PC-3 (cell line): Measurements from ENCODE around the gene TXNRD1. TPM values are rescaled to one million over a fixed set of nuclear protein-coding genes. Genes with fewer than 3 reads are reported as not detected.
A peak's percentile ranks its signal among the peaks of the same experiment; 100 is the strongest.

Experiments used
- ATAC-seq: fragments of 200-7000 bp; cut with Tn5 transposase; 2 replicates; pipeline ENCODE4 v1.9.1; 2020; ENCODE audit warnings: mild to moderate bottlenecking, moderate library complexity
- BruUV-seq: library from RNA; stranded (reverse); fragments of 400-500 nt; replicated peaks from 2 replicates; lab custom pipeline; 2021; lab: Mats Ljungman, UMichigan
- CTCF ChIA-PET: fragments of 300-600 bp; sonication (Branson Sonifier 250); formaldehyde crosslinking; loops from one replicate; lab custom pipeline; 2022; ENCODE audit warnings: antibody characterized with exemption; lab: Charles Lee
- POLR2A ChIA-PET: fragments of 300-600 bp; sonication (Branson Sonifier 250); formaldehyde crosslinking; loops from one replicate; lab custom pipeline; 2022; ENCODE audit warnings: antibody characterized with exemption; ENCODE audit not compliant: unreplicated experiment; lab: Charles Lee
- DNase-seq: peaks from one replicate; pipeline ENCODE4 v3.0.0-alpha.2; 2015
- H2AFZ ChIP-seq: fragments of 300-600 bp; sonication (generic); 2 replicates; pipeline ENCODE4 v1.6.0; 2016; ENCODE audit warnings: antibody characterized with exemption, low read length
- H3F3A ChIP-seq: fragments of 300-600 bp; sonication (generic); one replicate; pipeline ENCODE4 v1.6.0; 2017; ENCODE audit warnings: antibody characterized with exemption, low read length, control low read depth, mild to moderate bottlenecking; ENCODE audit not compliant: unreplicated experiment
- H3K27ac ChIP-seq: fragments of 300-600 bp; sonication (generic); 2 replicates; pipeline ENCODE4 v1.5.1; 2016; ENCODE audit warnings: mild to moderate bottlenecking, low read length
- H3K27me3 ChIP-seq: fragments of 300-600 bp; sonication (generic); 2 replicates; pipeline ENCODE4 v1.6.1; 2016; ENCODE audit warnings: low read length, mixed read lengths
- H3K36me3 ChIP-seq: fragments of 300-600 bp; sonication (generic); 2 replicates; pipeline ENCODE4 v1.6.1; 2016; ENCODE audit warnings: low read depth, mixed run types, low read length, mixed read lengths
- H3K4me1 ChIP-seq: fragments of 300-600 bp; sonication (generic); 2 replicates; pipeline ENCODE4 v1.5.1; 2016; ENCODE audit warnings: low read length; ENCODE audit not compliant: insufficient read depth
- H3K4me2 ChIP-seq: fragments of 300-600 bp; sonication (generic); 2 replicates; pipeline ENCODE4 v1.6.0; 2016; ENCODE audit warnings: low read length
- H3K4me3 ChIP-seq: fragments of 300-600 bp; sonication (generic); 2 replicates; pipeline ENCODE4 v1.5.1; 2016; ENCODE audit warnings: mild to moderate bottlenecking, low read length, mixed read lengths
- H3K79me2 ChIP-seq: fragments of 300-600 bp; sonication (generic); 2 replicates; pipeline ENCODE4 v1.6.1; 2017; ENCODE audit warnings: low read length, mixed read lengths
- H3K9ac ChIP-seq: fragments of 300-600 bp; sonication (generic); 2 replicates; pipeline ENCODE4 v1.6.0; 2016; ENCODE audit warnings: mild to moderate bottlenecking, low read length
- H3K9me2 ChIP-seq: fragments of 300-600 bp; sonication (generic); replicated peaks from 2 replicates; pipeline ENCODE4 v1.6.1; 2016; ENCODE audit warnings: mixed run types, low read length, mixed read lengths
- H3K9me3 ChIP-seq: fragments of 300-600 bp; sonication (generic); 2 replicates; pipeline ENCODE4 v1.6.1; 2016; ENCODE audit warnings: low read length, mixed read lengths
- H4K20me1 ChIP-seq: fragments of 300-600 bp; sonication (generic); 2 replicates; pipeline ENCODE4 v1.6.1; 2016; ENCODE audit warnings: low read length, mixed read lengths
- CTCF ChIP-seq: fragments of 300-600 bp; sonication (generic); conservative IDR thresholded peaks from 2 replicates; pipeline ENCODE4 v1.5.1; 2017; ENCODE audit warnings: antibody characterized with exemption, low read depth, mild to moderate bottlenecking, low read length
- EZH2 ChIP-seq: fragments of 300-600 bp; sonication (generic); IDR thresholded peaks from one replicate; pipeline ENCODE4 v1.6.1; 2017; ENCODE audit warnings: antibody characterized with exemption, mild to moderate bottlenecking, low read length; ENCODE audit not compliant: unreplicated experiment
- EZH2phosphoT487 ChIP-seq: fragments of 300-600 bp; sonication (generic); IDR thresholded peaks from 2 replicates; pipeline ENCODE4 v1.6.1; 2018; ENCODE audit warnings: mild to moderate bottlenecking, antibody characterized with exemption, low read length, borderline replicate concordance
- intact Hi-C: fragments of 100-400 bp; cut with micrococcal nuclease; formaldehyde crosslinking; loops from 2 replicates; pipeline ENCODE4 v1.9.0; 2023
- total RNA-seq: library from RNA; depleted of rRNA; stranded (reverse); fragments of >200 nt; gene quantifications from 2 replicates; pipeline ENCODE4 v1.2.3, GENCODE V29; 2014

The TXNRD1 gene
- total RNA-seq, 1 experiment from 2014 or later, result 419 TPM

- TF ChIP-seq CTCF (no peak), EZH2phosphoT487 (no peak), EZH2 (no peak)
- ATAC-seq (no peak), DNase-seq (no peak)
- Histone ChIP-seq H3K36me3 (no peaks in the 10 kb centered on the region), H4K20me1 (no peaks in the 10 kb centered on the region), H3K9ac (peak overlapping the region; percentile 78), H3K9me3 (no peaks in the 10 kb centered on the region), H3F3A (peaks cover 11% of the 10 kb centered on the region), H3K79me2 (no peaks in the 10 kb centered on the region), H3K4me2 (no peak overlapping the region), H3K9me2 (no peaks in the 10 kb centered on the region), H3K27ac (peak overlapping the region; percentile 97), H3K4me3 (no peak overlapping the region), H3K27me3 (no peaks in the 10 kb centered on the region), H2AFZ (no peak overlapping the region), H3K4me1 (peaks cover 43% of the 10 kb centered on the region)
- POLR2A ChIA-PET, result no interaction called here
- intact Hi-C loops, result no loop called here
- CTCF ChIA-PET, result no interaction called here
- BruUV-seq, result no TSS peak
Measured at GRCh38 chr12:104272938-104273337, 57.4 kb downstream of the TXNRD1 start.

GRCh38 chr12:104273503-104273902 is 57.9 kb downstream of the TXNRD1 start:
- TF ChIP-seq CTCF, result no peak
- no peak for TF ChIP-seq EZH2
- TF ChIP-seq EZH2phosphoT487, result no peak
- Histone ChIP-seq H3K9me2 (no peaks in the 10 kb centered on the region), H3K9ac (no peak overlapping the region), H3F3A (peaks cover 11% of the 10 kb centered on the region), H4K20me1 (no peaks in the 10 kb centered on the region), H3K4me3 (no peak overlapping the region), H3K9me3 (no peaks in the 10 kb centered on the region), H3K36me3 (no peaks in the 10 kb centered on the region), H3K79me2 (no peaks in the 10 kb centered on the region), H2AFZ (no peak overlapping the region), H3K27ac (no peak overlapping the region; the same call in 1 of the 2 replicates), H3K4me1 (peaks cover 47% of the 10 kb centered on the region), H3K4me2 (no peak overlapping the region), H3K27me3 (no peaks in the 10 kb centered on the region)
- ChIA-PET POLR2A (no interaction called here), CTCF (no interaction called here)
- intact Hi-C loops, result no loop called here
- DNase-seq (no peak), ATAC-seq (no peak)
- no TSS peak for BruUV-seq

GRCh38 chr12:104274811-104275210 is 59.2 kb downstream of the TXNRD1 start:
- intact Hi-C loops, result no loop called here
- H4K20me1 ChIP-seq, result no peaks in the 10 kb centered on the region
- peak overlapping the region; percentile 99 for H3K27ac ChIP-seq
- peaks cover 11% of the 10 kb centered on the region for H3F3A ChIP-seq
- H3K79me2 ChIP-seq, result peaks cover 11% of the 10 kb centered on the region
- H3K9me2 ChIP-seq, result no peaks in the 10 kb centered on the region
- no peak overlapping the region for H2AFZ ChIP-seq
- H3K27me3 ChIP-seq, result no peaks in the 10 kb centered on the region
- ChIA-PET CTCF (no interaction called here), POLR2A (interaction anchor here (0.5 kb wide), 1 partner anchor 22 kb away, joined by 3 read pairs; no protein-coding TSS in a partner anchor)
- peaks cover 59% of the 10 kb centered on the region for H3K4me1 ChIP-seq
- DNase-seq, result no peak
- BruUV-seq, result no TSS peak
- H3K36me3 ChIP-seq, result no peaks in the 10 kb centered on the region
- no peak overlapping the region for H3K4me3 ChIP-seq
- TF ChIP-seq EZH2phosphoT487 (no peak), EZH2 (no peak), CTCF (no peak)
- no peaks in the 10 kb centered on the region for H3K9me3 ChIP-seq
- peak overlapping the region; percentile 37 for H3K9ac ChIP-seq
- no peak for ATAC-seq
- peak overlapping the region; percentile 16 for H3K4me2 ChIP-seq
